ENCODE data around the gene SMIM43. TPM values are rescaled to one million over a fixed set of nuclear protein-coding genes. Genes with fewer than 3 reads are reported as not detected.

SMIM43 gene
- total RNA-seq, 1 experiment from 2014 or later, result not detected

DNA sequence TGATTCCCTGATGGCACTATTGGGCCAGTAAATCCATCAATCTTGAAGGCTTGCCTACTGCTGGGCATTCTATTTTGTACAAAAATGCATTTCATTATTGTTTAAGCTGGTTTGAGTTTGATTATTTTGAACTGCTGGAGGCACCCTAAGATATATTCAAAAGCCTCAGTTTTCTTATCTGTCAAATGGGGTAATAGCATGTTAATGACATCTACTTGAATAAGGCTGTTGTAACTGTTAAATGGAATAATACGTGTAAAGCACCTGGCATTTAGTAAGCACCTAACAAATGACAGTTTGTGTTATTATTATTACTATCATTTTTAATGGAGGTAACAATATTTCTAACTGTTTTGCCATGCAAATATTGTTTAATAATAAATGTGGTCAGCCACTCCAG is 6.9 kb upstream of the SMIM43 start:
- Histone ChIP-seq H4K20me1 (ENCODE audit: insufficient read depth) (no peaks in the 10 kb centered on the region), H3K4me3 (replicated peaks in 1 of 2; ENCODE audit: low read depth in 1 of 2, low read length in 2 of 2) (no peak overlapping the region), H3K4me1 (ENCODE audit: control insufficient read depth in 1 of 2, insufficient read depth in 2 of 2, low read length in 2 of 2) (no peaks in the 10 kb centered on the region), H3K9me3 (ENCODE audit: control insufficient read depth in 1 of 2, insufficient read depth in 1 of 2, low read depth in 1 of 2, low read length in 2 of 2) (no peaks in the 10 kb centered on the region), H3K9ac (ENCODE audit: low read length) (no peak overlapping the region), H3K36me3 (ENCODE audit: control insufficient read depth in 1 of 2, insufficient read depth in 2 of 2, low read length in 2 of 2) (no peaks in the 10 kb centered on the region), H3K79me2 (ENCODE audit: insufficient read depth, low read length) (no peaks in the 10 kb centered on the region), H3K9me2 (ENCODE audit: insufficient read depth) (no peaks in the 10 kb centered on the region), H3K27ac (ENCODE audit: low read depth, low read length) (no peak overlapping the region), H3K27me3 (ENCODE audit: insufficient read depth, low read length) (no peaks in the 10 kb centered on the region), H2AFZ (ENCODE audit: low read depth, low read length, poor library complexity, severe bottlenecking) (no peak overlapping the region), H3K4me2 (ENCODE audit: low read length) (no peak overlapping the region)
- no TSS peak for BruUV-seq (replicated peaks)
- CTCF ChIA-PET, result no interaction called here
- ATAC-seq (no peak), DNase-seq (ENCODE audit: low read depth, low spot score) (no peak)
- no peak for TF ChIP-seq CEBPB (IDR thresholded peaks at IDR 0.05; ENCODE audit: low read depth)
- TF ChIP-seq RAD21 (IDR thresholded peaks at IDR 0.05; ENCODE audit: low read depth), result no peak
- no peak for TF ChIP-seq EGR1 (IDR thresholded peaks at IDR 0.05; ENCODE audit: low read depth)
- TF ChIP-seq POLR2AphosphoS5 (IDR thresholded peaks at IDR 0.05; ENCODE audit: low read depth, low read length), result no peak
- no peak for TF ChIP-seq TCF7L2 (IDR thresholded peaks at IDR 0.05; ENCODE audit: borderline replicate concordance, extremely low read depth, insufficient read depth, insufficient read length)
- no peak for TF ChIP-seq MAX (IDR thresholded peaks at IDR 0.05)
- TF ChIP-seq YY1 (IDR thresholded peaks at IDR 0.05; ENCODE audit: extremely low read depth, insufficient replicate concordance, low read depth, low read length), result no peak
- TF ChIP-seq EZH2 (IDR thresholded peaks at IDR 0.05), result no peak
- TF ChIP-seq ATF3 (IDR thresholded peaks at IDR 0.05), result no peak
- TF ChIP-seq SRF (IDR thresholded peaks at IDR 0.05; ENCODE audit: low read depth), result no peak
- TF ChIP-seq CBX3 (IDR thresholded peaks at IDR 0.05; ENCODE audit: low read depth), result no peak
- TF ChIP-seq ZBTB33 (IDR thresholded peaks at IDR 0.05; ENCODE audit: extremely low read depth, insufficient replicate concordance, low read length), result no peak
- TF ChIP-seq ELF1 (IDR thresholded peaks at IDR 0.05; ENCODE audit: borderline replicate concordance, low read depth), result no peak
- no peak for TF ChIP-seq CTCF (IDR thresholded peaks at IDR 0.05 in 2 of 3, conservative IDR thresholded peaks at IDR 0.05 in 1 of 3; ENCODE audit: borderline replicate concordance in 1 of 3, insufficient read depth in 1 of 3, low read depth in 2 of 3, low read length in 2 of 3)
- no peak for TF ChIP-seq SP1 (IDR thresholded peaks at IDR 0.05; ENCODE audit: low read depth)
- no peak for TF ChIP-seq FOSL1 (IDR thresholded peaks at IDR 0.05; ENCODE audit: low read depth)
- no peak for TF ChIP-seq EZH2phosphoT487 (IDR thresholded peaks at IDR 0.05; ENCODE audit: borderline replicate concordance)
- TF ChIP-seq SIN3A (IDR thresholded peaks at IDR 0.05; ENCODE audit: low read depth), result no peak
- no peak for TF ChIP-seq ZFX (IDR thresholded peaks at IDR 0.05)
- TF ChIP-seq JUND (IDR thresholded peaks at IDR 0.05), result no peak
- RAD21 ChIA-PET (ENCODE audit: low non-redundant PET in 1 of 2, low total read pairs in 2 of 2, uncharacterized antibody in 2 of 2, unreplicated experiment in 2 of 2), result no interaction called here
- intact Hi-C loops (cut with micrococcal nuclease), result no loop called here
- POLR2A ChIA-PET, result no interaction called here
